AG04450 (cell line): ENCODE measurements around the gene ITM2B. TPM values are rescaled to one million over a fixed set of nuclear protein-coding genes. Genes with fewer than 3 reads are reported as not detected.

Source experiments
- CTCF ChIA-PET: fragments of 300-600, 350-600 bp; formaldehyde crosslinking; extraction: SDS; loops from one replicate; lab custom pipeline; 2022; ENCODE audit warnings: antibody characterized with exemption, inconsistent platforms; lab: Charles Lee
- POLR2A ChIA-PET: fragments of 350-600 bp; formaldehyde crosslinking; extraction: SDS; loops from one replicate; lab custom pipeline; 2021; ENCODE audit warnings: antibody characterized with exemption, inconsistent platforms; lab: Yijun Ruan, JAX
- DNase-seq: peaks from one replicate; pipeline ENCODE4 v3.0.0-alpha.2; 2011; ENCODE audit warnings: low read depth, low spot score
- H3K27ac ChIP-seq: one replicate; pipeline ENCODE4 v1.5.1; 2012; ENCODE audit warnings: low read depth, low read length, control low read depth
- H3K27me3 ChIP-seq: one replicate; pipeline ENCODE4 v1.6.0; 2012; ENCODE audit warnings: low read length; ENCODE audit not compliant: control insufficient read depth, insufficient read depth
- H3K4me3 ChIP-seq: 2 replicates; pipeline ENCODE4 v1.5.1; 2011; ENCODE audit warnings: mild to moderate bottlenecking, low read depth, low read length, control low read depth
- H3K9me3 ChIP-seq: 2 replicates; pipeline ENCODE4 v1.5.1; 2012; ENCODE audit warnings: low read length; ENCODE audit not compliant: control insufficient read depth, insufficient read depth
- polyA plus RNA-seq: library from polyadenylated mRNA; depleted of rRNA; stranded (reverse); fragments of >200 nt; gene quantifications from 2 replicates; pipeline ENCODE4 v1.2.3, GENCODE V29; 2011
- TF ChIP-seq, protein P1 (sequence below): IDR thresholded peaks from 2 replicates; pipeline ENCODE4 v1.5.1; 2011; ENCODE audit warnings: low read depth, low read length, control low read depth, inconsistent platforms

ITM2B gene
- polyA plus RNA-seq, 1 experiment: 417 TPM

DNA sequence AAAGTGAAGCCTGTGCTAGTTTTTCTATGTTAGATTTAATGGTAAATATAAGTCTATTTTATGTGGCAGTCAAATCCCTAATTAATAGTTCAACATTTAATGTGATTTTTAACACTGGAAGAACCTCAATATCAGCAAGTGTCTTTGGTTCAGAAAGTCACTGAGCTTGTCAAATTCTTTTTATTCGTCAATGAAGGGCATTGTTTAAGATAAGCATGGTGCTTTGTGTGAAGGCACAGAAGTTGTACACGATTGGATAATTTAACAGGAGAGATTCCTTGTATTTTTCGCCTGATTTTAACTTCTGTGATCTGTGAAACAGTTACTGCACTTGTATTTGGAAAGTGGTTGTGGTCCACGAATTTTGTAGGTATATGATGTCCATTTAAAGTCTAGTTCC lies 40.3 kb downstream of the ITM2B start:
- H3K27ac ChIP-seq: no peak overlapping the region
- CTCF ChIA-PET: no interaction called here
- no peaks in the 10 kb centered on the region for H3K27me3 ChIP-seq
- TF ChIP-seq, protein P1, sequence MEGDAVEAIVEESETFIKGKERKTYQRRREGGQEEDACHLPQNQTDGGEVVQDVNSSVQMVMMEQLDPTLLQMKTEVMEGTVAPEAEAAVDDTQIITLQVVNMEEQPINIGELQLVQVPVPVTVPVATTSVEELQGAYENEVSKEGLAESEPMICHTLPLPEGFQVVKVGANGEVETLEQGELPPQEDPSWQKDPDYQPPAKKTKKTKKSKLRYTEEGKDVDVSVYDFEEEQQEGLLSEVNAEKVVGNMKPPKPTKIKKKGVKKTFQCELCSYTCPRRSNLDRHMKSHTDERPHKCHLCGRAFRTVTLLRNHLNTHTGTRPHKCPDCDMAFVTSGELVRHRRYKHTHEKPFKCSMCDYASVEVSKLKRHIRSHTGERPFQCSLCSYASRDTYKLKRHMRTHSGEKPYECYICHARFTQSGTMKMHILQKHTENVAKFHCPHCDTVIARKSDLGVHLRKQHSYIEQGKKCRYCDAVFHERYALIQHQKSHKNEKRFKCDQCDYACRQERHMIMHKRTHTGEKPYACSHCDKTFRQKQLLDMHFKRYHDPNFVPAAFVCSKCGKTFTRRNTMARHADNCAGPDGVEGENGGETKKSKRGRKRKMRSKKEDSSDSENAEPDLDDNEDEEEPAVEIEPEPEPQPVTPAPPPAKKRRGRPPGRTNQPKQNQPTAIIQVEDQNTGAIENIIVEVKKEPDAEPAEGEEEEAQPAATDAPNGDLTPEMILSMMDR: no peak
- DNase-seq: no peak
- H3K9me3 ChIP-seq: no peaks in the 10 kb centered on the region
- POLR2A ChIA-PET: no interaction called here
- H3K4me3 ChIP-seq: no peak overlapping the region

DNA sequence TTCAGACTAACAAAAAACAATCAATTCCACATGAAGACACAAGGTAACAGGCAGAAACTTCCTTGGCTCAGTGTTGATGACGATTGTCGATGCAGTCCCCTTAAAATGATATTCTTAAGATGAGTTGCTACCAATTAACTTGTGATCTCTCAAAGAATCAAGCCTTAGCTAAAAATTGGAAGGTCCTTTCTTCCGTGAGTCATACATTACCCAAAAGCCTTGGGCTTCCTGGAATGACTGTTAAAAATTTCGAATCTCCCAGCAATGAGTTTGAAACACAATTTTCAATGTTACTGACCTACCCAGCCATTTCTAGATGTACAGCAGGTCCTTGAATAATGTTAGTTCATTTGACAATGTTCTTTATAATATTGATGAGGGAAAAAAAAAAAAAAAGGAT lies 42.5 kb downstream of the ITM2B start:
- no peak for DNase-seq
- ChIA-PET CTCF (interaction anchor here (0.5 kb wide), 1 partner anchor 494 kb away, joined by 3 read pairs; no protein-coding TSS in a partner anchor), POLR2A (no interaction called here)
- no peaks in the 10 kb centered on the region for H3K27me3 ChIP-seq
- H3K27ac ChIP-seq: no peak overlapping the region
- no peak overlapping the region for H3K4me3 ChIP-seq
- H3K9me3 ChIP-seq: no peaks in the 10 kb centered on the region
- TF ChIP-seq, protein P1: no peak

DNA sequence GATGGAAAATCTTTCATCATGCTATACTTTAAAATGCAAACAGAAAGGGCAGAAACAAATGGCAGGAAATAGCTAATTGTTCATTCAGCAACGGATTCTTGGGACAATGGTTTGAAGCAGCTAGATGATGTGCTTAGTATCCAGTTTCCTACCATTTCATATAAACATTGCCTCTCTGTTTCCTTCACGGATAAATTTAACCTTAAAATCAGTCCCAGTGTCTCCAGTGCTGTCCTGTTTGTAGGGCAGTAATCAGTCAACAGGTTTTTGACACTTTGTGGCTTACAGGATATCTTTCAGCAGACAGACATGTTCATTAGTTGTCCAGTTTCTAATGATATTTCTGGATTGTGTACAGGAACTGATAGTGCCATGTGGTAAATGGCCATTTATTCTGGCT lies 45.8 kb downstream of the ITM2B start:
- Histone ChIP-seq H3K4me3 (no peak overlapping the region), H3K27me3 (no peaks in the 10 kb centered on the region), H3K9me3 (no peaks in the 10 kb centered on the region), H3K27ac (no peak overlapping the region)
- no peak for DNase-seq
- CTCF ChIA-PET: no interaction called here
- POLR2A ChIA-PET: no interaction called here
- TF ChIP-seq, protein P1: no peak

DNA sequence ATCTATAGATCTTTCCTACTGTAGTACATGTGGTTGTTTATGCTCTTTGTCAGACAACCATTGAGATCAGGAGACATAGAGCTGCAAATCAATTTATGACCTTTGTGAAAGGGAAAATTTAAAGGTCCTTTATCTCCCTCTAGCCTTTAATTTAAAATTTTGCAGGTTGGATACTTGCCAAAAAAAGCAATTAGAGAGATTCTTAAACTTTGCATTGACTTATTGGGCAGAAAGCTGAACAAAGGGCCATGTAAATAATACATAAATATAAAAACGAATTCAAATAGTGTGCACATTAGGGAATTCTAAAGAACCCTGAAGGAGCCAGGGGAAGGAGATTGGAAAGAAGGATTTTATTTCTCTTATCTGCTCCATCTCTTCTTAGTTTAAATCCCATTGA lies 48.5 kb downstream of the ITM2B start:
- TF ChIP-seq, protein P1: no peak
- ChIA-PET POLR2A (no interaction called here), CTCF (no interaction called here)
- Histone ChIP-seq H3K4me3 (no peak overlapping the region), H3K9me3 (no peaks in the 10 kb centered on the region), H3K27me3 (no peaks in the 10 kb centered on the region), H3K27ac (no peak overlapping the region)
- DNase-seq: no peak

DNA sequence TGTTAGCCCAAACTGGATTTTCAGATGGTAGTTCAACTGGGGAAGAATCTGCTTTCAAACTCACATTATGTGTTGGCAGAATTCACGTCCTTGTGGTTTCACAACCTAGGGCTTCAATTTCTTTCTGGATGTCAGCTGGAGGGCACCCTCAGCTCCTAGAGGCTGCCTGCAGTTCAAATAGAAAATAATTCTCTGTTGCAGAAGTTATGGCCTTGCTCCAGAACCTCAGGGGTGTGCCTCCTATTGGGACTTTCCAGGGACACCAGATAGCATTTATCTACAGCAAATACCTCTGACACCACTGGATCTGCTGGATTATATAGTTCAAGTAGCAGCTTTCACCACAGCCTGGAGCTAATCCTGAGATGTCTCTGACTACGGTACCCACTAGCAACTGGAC lies 58.7 kb downstream of the ITM2B start:
- H3K27ac ChIP-seq: no peak overlapping the region
- no peaks in the 10 kb centered on the region for H3K9me3 ChIP-seq
- ChIA-PET CTCF (no interaction called here), POLR2A (no interaction called here)
- no peak for DNase-seq
- no peak overlapping the region for H3K4me3 ChIP-seq
- TF ChIP-seq, protein P1: no peak
- H3K27me3 ChIP-seq: peaks cover 16% of the 10 kb centered on the region
